Non-pigmented ciliary epithelial cell (primary cell): Measurements from ENCODE around the gene GUCD1.

Source experiments
- DNase-seq: peaks from one replicate; pipeline ENCODE4 v3.0.0-alpha.2; 2010; ENCODE audit warnings: low read depth

GUCD1 gene

DNA sequence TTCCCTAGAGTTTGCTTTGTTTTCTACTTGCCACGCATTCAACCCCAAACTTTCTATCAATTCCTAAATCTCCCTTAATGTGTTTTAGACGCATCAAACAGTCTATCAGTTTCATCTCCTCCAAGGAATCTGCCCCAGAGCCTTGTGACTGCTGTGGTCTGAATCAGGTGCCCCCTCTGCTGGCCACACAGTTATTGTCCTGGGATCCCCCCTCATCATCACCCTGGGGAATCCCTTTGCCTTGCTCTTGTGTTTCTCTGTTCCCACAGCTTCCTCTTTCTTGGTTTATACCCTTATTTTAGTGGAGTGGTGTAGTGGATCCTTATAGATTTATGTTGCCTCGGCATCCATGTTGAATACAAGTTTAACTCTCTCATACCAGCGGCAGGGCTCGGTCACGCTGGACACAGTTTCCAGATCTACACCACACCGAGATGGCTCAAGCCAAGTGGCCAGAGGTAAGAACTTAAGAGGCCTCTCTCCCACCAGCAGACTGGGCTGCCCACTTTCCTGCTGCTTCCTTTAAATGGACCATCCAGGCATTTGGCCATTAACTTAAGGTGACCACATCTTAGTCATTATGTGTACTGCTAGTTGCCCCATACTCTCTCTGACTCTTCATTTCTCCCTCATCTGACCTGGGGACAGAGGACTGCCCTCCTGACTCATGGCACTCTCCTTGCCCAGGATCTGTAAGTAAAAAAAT lies 51.6 kb downstream of the GUCD1 start:
- DNase-seq: no peak

DNA sequence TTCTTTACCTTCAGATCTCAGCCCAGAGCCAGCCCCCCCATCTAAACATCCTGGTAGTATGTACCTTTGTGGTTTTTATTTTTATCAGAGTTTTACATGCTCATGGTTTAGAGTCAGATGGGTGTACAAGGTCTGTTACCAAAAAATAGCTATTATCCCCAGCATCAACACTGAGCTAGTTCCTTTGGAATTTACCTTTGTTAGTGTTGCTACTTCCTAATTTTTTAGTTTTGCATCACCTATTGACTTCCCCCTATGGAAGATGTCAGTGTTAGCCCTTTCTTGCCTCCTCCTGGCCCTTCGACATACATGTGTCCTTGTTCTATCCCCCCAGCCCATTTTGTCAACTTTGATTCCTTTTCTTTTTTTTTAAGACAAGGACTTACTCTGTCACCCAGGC lies 52.4 kb downstream of the GUCD1 start:
- no peak for DNase-seq

DNA sequence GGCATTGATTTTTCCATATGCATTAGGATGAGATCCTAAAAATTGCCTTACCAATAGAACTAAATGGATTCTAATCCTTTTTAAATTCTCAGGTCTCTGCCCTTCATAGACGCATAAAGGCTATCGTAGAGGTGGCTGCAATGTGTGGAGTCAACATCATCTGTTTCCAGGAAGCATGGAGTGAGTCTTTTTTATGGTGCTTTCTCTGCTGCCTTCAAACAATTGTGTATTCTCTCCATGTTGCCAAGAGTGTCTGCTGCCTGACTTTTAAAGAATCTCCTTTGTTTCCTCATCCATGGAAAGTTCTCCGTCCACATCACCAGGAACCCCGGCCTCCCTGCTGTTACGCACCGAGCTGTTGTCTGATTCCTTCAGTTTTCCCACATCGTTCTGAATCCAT lies 52.9 kb downstream of the GUCD1 start:
- DNase-seq: no peak

DNA sequence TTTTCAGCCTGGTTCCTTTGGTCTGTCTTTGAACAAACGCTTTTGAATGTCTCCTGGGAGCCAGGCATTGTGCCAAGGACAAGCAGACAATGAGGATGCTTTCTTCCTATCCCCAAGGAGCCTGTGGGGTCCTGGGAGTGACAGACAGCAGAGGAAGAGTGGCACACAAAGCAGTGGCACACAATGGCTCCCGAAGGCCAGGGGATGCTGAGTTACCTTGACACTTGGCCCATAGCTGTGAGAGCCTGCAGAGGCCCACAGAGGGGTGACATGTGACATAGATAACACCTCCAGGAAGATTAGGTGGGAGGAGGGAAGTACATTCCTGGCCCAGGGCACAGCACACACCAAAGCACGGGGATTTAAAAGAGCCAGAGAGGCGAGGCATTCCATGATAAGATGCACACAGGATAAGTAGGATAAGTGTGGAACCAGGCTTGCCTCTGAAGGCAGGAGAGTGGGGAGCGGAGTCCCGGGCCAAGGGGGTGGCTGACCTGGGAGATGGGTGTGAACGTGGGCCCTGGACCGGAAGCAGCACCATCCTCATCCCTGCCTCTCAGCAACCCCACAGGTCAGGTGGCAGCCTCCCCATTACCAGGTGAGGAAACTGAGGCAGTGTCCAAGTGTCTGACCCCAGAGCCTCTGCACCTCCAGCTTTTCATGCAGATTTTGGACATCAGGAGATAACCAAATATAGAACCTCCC lies 53.5 kb downstream of the GUCD1 start:
- DNase-seq: no peak

DNA sequence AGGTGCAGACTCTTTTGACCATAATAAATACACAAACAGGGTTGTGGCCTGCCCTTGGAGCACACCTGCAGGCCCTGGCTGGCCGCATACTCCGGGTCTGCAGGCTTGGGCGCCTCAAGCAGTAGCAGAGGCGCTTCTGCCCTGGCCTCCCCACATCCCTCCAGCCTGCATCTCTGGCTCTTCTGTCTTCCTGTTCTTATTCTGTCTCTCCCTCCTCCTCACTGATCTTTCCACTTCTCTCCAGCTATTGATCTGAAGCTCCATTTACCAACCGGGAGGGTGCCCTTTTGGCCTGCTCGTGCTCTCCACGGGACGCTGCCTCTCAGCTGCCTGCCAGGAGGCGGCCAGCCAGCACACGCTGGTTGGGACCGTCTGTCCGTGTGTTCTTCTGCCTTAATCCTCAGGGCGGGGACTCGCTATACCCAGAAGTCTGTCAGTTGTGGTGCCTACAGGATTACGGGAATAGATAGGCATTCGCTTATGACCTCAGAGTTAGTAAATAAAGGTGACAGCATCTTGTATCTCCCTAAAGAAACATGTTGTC lies 54.6 kb downstream of the GUCD1 start:
- DNase-seq: no peak

DNA sequence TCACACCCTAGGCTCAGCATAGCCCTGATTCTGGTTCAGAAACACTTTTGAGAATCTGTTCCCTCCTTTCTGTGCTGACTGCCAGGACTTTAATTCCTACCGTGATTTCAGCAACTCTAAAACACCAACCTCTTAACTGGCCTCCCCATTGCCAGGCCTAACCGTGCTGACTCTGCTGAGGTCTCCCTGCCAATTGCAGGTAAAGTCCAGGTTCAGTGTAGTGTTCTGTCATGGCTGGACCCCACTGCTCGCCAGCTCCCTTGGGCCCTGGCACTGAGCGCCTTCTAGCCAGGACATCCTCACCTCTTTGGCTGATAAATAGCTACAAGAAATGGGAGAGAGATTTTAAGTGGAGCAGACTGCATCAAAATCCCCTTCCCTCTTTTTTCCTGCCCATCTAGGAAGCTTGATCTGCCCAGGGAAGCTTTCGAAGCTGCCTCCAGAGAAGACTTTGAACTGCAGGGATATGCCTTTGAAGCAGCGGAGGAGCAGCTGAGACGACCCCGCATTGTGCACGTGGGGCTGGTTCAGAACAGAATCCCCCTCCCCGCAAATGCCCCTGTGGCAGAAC lies 55.1 kb downstream of the GUCD1 start:
- no peak for DNase-seq

DNA sequence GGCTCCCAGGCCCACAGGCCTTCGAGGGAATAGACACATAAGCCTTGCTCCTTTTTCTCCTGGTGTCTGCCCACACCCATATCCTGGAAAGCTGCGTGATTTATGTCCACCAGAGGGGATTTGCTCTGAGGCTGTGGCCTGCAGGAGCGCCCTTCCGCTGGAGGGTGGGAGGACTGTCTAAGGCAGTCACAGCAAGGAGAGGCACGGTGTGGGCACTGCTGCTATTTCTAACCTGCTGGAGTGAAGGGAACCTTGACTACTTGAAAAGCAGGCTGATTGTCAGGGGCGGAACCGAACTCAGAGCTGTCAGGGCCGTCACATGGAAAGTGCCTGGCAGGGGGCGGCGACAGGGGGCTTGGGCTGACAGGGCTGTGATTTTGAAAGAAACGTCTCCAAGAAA lies 56.1 kb downstream of the GUCD1 start:
- DNase-seq: no peak

DNA sequence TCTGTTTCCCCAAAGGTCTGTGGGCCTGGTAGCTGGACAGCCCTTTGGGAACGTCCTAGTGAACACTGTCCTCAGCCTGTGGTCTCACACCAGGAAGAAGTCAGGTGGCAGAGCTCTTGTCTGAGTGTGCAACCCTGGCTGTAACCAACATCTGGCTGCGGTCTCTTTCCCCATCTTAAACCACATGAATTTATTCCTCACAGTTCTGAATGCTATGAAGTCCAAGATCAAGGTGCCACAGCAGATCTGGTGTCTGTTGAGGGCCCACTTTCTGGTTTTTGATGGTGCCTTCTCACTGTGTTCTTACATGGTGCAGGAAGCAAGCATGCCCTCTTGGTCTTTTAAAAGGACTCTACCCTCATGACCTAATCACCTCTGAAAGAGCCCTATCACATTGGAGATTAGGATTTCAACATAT lies 57.1 kb downstream of the GUCD1 start:
- no peak for DNase-seq

DNA sequence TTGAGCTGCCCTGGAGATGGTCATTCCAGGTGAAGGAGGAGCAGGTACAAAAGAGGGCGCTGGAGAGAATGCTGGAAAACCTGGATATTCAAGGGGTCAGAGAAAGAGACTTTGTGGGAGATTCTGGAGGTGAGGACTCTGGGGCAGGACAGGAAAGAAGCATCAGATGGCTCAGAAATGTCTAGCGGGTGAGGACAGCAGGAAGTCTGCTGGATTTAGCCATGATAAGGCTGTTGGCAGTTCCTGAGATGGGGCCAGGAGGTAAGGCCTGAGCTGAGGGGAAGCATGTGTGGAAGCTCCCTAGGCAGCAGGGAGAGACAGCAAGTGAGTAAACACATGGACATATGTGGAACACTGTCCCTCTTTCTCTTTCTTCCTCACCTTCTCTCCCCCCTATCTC lies 58.3 kb downstream of the GUCD1 start:
- no peak for DNase-seq

DNA sequence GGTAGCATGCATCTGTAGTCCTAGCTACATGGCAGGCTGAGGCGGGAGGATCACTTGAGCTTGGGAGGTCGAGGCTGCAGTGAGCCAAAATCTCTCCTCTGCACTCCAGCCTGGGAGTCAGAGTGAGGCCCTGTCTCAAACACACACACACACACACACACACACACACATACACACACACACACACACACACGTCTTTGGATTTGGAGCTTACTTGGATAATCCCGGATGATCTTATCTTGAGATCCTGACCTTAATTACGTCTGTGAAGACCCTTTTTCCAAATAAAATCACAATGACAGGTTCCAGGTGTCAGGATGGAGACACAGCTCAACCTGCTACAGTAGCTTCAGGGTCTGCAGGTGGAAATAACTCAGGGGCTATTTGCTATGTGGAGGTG lies 58.7 kb downstream of the GUCD1 start:
- DNase-seq: no peak

DNA sequence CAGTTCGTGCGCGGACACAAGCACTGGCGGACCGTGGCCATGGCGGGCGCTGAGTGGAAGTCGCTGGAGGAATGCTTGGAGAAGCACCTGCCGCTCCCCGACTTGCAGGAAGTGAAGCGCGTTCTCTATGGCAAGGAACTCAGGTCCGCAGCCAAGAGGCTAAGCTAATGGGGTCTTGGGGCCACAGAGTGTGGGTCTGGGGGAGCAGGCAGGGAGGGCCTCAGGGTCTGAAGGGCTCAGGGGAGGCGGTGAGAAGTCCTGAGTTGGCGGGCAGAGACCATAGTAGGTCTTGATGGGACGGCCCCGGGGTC lies 59.6 kb downstream of the GUCD1 start:
- no peak for DNase-seq

DNA sequence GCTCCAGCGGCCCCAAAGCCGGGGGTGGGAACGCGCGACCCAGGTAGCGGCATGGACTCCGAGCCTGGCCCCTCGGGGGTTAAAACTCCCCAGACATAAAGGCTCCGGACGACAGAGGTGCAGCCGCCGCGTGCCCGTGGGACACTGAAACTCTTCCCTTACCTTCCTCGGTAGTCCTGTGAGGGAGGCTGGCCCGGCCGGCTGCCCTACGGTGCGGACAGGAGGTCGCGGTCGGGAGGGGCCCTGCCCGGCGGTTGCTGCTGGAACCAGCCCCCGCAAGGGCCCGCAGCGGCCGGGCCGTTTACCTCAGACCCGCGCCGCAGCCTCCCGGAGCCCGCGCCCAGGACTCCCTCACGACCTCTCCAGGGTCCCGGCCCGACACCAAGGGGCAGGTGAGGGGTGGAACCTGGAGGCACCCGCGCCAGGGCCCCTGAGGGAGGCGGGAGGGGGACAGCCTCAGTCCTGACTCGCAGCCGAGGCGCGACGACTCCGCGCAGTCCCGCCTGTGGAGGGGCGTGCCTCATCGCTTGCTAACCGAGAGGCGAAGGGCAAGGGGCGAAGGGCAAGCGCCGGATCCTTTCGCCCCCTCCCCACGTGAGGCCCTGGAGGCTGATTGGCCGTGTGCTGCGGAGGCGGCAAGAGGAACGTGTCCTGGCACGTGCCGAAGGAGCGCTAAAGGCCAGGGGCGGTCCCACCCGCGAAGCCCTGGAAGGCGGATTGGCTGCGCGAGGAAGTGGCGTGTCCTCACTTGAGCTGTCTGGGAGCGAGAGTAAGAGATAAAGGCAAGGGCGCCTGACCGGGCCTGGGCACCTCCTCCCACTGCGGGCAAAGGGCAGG lies 60.2 kb downstream of the GUCD1 start, which contains the start of gene UPB1:
Gene UPB1, plus strand, starts transcription at position 805 of the 837 bp plus-strand sequence. CDS start 72 bp downstream, outside the sequence.
- no peak for DNase-seq

DNA sequence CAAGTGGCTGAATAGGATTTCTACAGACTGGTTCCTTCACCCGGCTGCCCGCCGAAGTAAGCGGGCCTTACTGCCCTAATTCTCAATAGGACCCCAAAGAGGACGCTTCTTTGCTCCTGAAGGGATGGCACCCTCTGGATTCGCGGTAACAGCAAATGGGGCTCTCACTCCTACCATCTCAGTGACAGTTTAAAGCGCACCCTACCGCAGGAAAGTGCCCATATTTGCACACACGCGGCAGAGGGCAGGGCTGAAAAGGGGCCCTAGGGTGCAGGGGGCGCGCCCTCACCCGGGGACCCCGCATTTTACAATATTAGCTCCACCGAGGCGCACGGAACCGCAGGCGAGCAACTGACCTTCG lies 60.8 kb downstream of the GUCD1 start:
- DNase-seq: no peak

DNA sequence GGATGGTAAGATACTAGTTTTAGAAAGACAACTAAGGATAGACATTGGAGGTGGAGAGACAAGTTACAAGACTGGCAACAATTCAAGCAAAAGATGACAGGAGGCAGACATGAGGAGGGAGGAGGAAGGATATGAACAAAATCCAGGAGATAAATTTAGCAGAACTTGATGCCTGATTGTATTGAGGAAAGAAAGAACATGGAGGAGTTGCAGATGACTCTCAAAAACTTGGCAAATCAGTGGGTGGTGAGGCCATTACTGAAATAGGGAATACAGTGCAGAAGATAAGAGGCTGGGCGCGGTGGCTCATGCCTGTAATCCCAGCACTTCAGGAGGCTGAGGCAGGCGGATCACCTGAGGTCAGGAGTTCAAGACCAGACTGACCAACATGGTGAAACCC lies 62.5 kb downstream of the GUCD1 start:
- no peak for DNase-seq
